ENCODE measurements around the gene C19orf81. TPM values are rescaled to one million over a fixed set of nuclear protein-coding genes. Genes with fewer than 3 reads are reported as not detected.

C19orf81 gene
- total RNA-seq, 2 donors from 2014 or later: not detected

GRCh38 chr19:50673118-50673517 lies 23.9 kb downstream of the C19orf81 start:
- ATAC-seq (replicated peaks): no peak
- H3K9me3 Mint-ChIP-seq: peaks cover 12% of the 10 kb centered on the region
- no peaks in the 10 kb centered on the region for H3K36me3 Mint-ChIP-seq (ENCODE audit: low read depth)
- H3K27ac Mint-ChIP-seq: no peak overlapping the region
- no peak overlapping the region for H3K4me3 Mint-ChIP-seq
- peaks cover 3% of the 10 kb centered on the region for H3K4me1 Mint-ChIP-seq
- H3K27me3 Mint-ChIP-seq: peaks cover 52% of the 10 kb centered on the region

- no peak for ATAC-seq (replicated peaks)
- Mint-ChIP-seq H3K4me1 (peaks cover 11% of the 10 kb centered on the region), H3K36me3 (ENCODE audit: low read depth) (no peaks in the 10 kb centered on the region), H3K4me3 (no peak overlapping the region), H3K27ac (no peak overlapping the region), H3K9me3 (peaks cover 12% of the 10 kb centered on the region), H3K27me3 (peaks cover 53% of the 10 kb centered on the region)
These were observed 27.5 kb downstream of the C19orf81 start for GRCh38 chr19:50676625-50677197.

GRCh38 chr19:50677636-50678035 lies 28.4 kb downstream of the C19orf81 start:
- ATAC-seq (replicated peaks): no peak
- no peaks in the 10 kb centered on the region for H3K36me3 Mint-ChIP-seq (ENCODE audit: low read depth)
- peaks cover 12% of the 10 kb centered on the region for H3K9me3 Mint-ChIP-seq
- no peak overlapping the region for H3K4me3 Mint-ChIP-seq
- H3K27me3 Mint-ChIP-seq: peaks cover 54% of the 10 kb centered on the region
- no peak overlapping the region for H3K27ac Mint-ChIP-seq
- peaks cover 11% of the 10 kb centered on the region for H3K4me1 Mint-ChIP-seq

GRCh38 chr19:50678323-50678722 lies 29.1 kb downstream of the C19orf81 start:
- H3K27me3 Mint-ChIP-seq: peaks cover 49% of the 10 kb centered on the region

GRCh38 chr19:50679177-50680125 lies 30.2 kb downstream of the C19orf81 start:
- H3K27me3 Mint-ChIP-seq: peaks cover 47% of the 10 kb centered on the region

More at GRCh38 chr19:50678323-50678722, 29.1 kb downstream of the C19orf81 start:
- H3K4me3 Mint-ChIP-seq: no peak overlapping the region
- peaks cover 11% of the 10 kb centered on the region for H3K4me1 Mint-ChIP-seq
- no peak overlapping the region for H3K27ac Mint-ChIP-seq
- no peaks in the 10 kb centered on the region for H3K36me3 Mint-ChIP-seq (ENCODE audit: low read depth)
- peaks cover 12% of the 10 kb centered on the region for H3K9me3 Mint-ChIP-seq
- no peak for ATAC-seq (replicated peaks)

GRCh38 chr19:50686310-50687032 lies 37.2 kb downstream of the C19orf81 start:
- H3K9me3 Mint-ChIP-seq: no peaks in the 10 kb centered on the region
- no peak for ATAC-seq (replicated peaks)
- no peaks in the 10 kb centered on the region for H3K4me1 Mint-ChIP-seq
- no peak overlapping the region for H3K4me3 Mint-ChIP-seq
- peaks cover 43% of the 10 kb centered on the region for H3K27me3 Mint-ChIP-seq
- no peak overlapping the region for H3K27ac Mint-ChIP-seq
- H3K36me3 Mint-ChIP-seq (ENCODE audit: low read depth): no peaks in the 10 kb centered on the region

More at GRCh38 chr19:50679177-50680125, 30.2 kb downstream of the C19orf81 start:
- Mint-ChIP-seq H3K4me3 (no peak overlapping the region), H3K36me3 (ENCODE audit: low read depth) (no peaks in the 10 kb centered on the region), H3K4me1 (peaks cover 11% of the 10 kb centered on the region), H3K9me3 (peaks cover 12% of the 10 kb centered on the region), H3K27ac (no peak overlapping the region)
- ATAC-seq (replicated peaks): peak; percentile 98

- Mint-ChIP-seq H3K27ac (no peak overlapping the region), H3K4me3 (no peak overlapping the region), H3K36me3 (ENCODE audit: low read depth) (no peaks in the 10 kb centered on the region), H3K9me3 (no peaks in the 10 kb centered on the region), H3K4me1 (no peaks in the 10 kb centered on the region), H3K27me3 (peaks cover 51% of the 10 kb centered on the region)
- no peak for ATAC-seq (replicated peaks)
These were observed 39.5 kb downstream of the C19orf81 start for GRCh38 chr19:50688766-50689165.

GRCh38 chr19:50690439-50690838 lies 41.2 kb downstream of the C19orf81 start:
- H3K4me1 Mint-ChIP-seq: no peaks in the 10 kb centered on the region
- no peaks in the 10 kb centered on the region for H3K36me3 Mint-ChIP-seq (ENCODE audit: low read depth)
- H3K4me3 Mint-ChIP-seq: no peak overlapping the region
- H3K9me3 Mint-ChIP-seq: no peaks in the 10 kb centered on the region
- H3K27me3 Mint-ChIP-seq: peaks cover 50% of the 10 kb centered on the region
- no peak overlapping the region for H3K27ac Mint-ChIP-seq
- no peak for ATAC-seq (replicated peaks)

GRCh38 chr19:50693064-50693975 lies 44.1 kb downstream of the C19orf81 start:
- Mint-ChIP-seq H3K4me1 (no peaks in the 10 kb centered on the region), H3K9me3 (no peaks in the 10 kb centered on the region), H3K27me3 (peaks cover 59% of the 10 kb centered on the region), H3K4me3 (no peak overlapping the region), H3K27ac (no peak overlapping the region), H3K36me3 (ENCODE audit: low read depth) (no peaks in the 10 kb centered on the region)
- ATAC-seq (replicated peaks): no peak

GRCh38 chr19:50694815-50695145 lies 45.5 kb downstream of the C19orf81 start:
- Mint-ChIP-seq H3K9me3 (no peaks in the 10 kb centered on the region), H3K27me3 (peaks cover 63% of the 10 kb centered on the region), H3K27ac (no peak overlapping the region), H3K4me1 (no peaks in the 10 kb centered on the region), H3K4me3 (no peak overlapping the region), H3K36me3 (ENCODE audit: low read depth) (no peaks in the 10 kb centered on the region)
- ATAC-seq (replicated peaks): no peak

- H3K9me3 Mint-ChIP-seq: no peaks in the 10 kb centered on the region
- H3K27ac Mint-ChIP-seq: no peak overlapping the region
- no peak for ATAC-seq (replicated peaks)
- H3K4me1 Mint-ChIP-seq: no peaks in the 10 kb centered on the region
- no peaks in the 10 kb centered on the region for H3K36me3 Mint-ChIP-seq (ENCODE audit: low read depth)
- no peak overlapping the region for H3K4me3 Mint-ChIP-seq
- H3K27me3 Mint-ChIP-seq: peaks cover 67% of the 10 kb centered on the region
These were observed 46.2 kb downstream of the C19orf81 start for GRCh38 chr19:50695251-50696093.

- H3K4me3 Mint-ChIP-seq: no peak overlapping the region
- peaks cover 65% of the 10 kb centered on the region for H3K27me3 Mint-ChIP-seq
- no peaks in the 10 kb centered on the region for H3K9me3 Mint-ChIP-seq
- no peaks in the 10 kb centered on the region for H3K4me1 Mint-ChIP-seq
- H3K36me3 Mint-ChIP-seq (ENCODE audit: low read depth): no peaks in the 10 kb centered on the region
- no peak overlapping the region for H3K27ac Mint-ChIP-seq
- ATAC-seq (replicated peaks): no peak
These were observed 46.8 kb downstream of the C19orf81 start for GRCh38 chr19:50696094-50696483.

- Mint-ChIP-seq H3K36me3 (ENCODE audit: low read depth) (no peaks in the 10 kb centered on the region), H3K4me1 (no peaks in the 10 kb centered on the region), H3K27ac (no peak overlapping the region), H3K4me3 (no peak overlapping the region), H3K27me3 (peaks cover 55% of the 10 kb centered on the region), H3K9me3 (no peaks in the 10 kb centered on the region)
- no peak for ATAC-seq (replicated peaks)
These were observed 48.3 kb downstream of the C19orf81 start for GRCh38 chr19:50697414-50698124.
